GM21515 (cell line): ENCODE data around the gene ANKRD42.
"Not testable (repeated sequence)": the region's sequence is repeated elsewhere in the genome, so short reads cannot be mapped to it uniquely, and the experiment has no call there.

Experiments
- ATAC-seq: cut with Tn5 transposase; IDR thresholded peaks from one replicate; pipeline ENCODE4 v1.9.1; 2021; ENCODE audit not compliant: unreplicated experiment

ANKRD42 gene

DNA sequence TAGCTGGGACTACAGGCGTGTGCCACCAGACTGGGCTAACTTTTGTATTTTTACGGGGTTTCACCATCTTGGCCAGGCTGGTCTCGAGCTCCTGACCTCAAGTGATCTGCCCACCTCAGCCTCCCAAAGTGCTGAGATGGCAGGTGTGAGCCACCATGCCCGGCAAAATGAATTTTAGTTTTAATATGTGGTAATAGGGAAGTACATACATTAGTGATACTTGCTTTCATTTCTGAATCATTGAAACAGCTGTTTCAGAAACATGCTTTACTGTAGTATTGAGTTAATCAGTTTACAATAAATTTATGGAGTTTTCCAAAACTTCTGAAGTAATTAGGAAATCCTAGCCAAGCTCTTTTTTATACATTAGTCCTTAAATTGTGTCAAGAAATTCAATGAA, 21.0 kb upstream of the ANKRD42 start:
- ATAC-seq = no peak

DNA sequence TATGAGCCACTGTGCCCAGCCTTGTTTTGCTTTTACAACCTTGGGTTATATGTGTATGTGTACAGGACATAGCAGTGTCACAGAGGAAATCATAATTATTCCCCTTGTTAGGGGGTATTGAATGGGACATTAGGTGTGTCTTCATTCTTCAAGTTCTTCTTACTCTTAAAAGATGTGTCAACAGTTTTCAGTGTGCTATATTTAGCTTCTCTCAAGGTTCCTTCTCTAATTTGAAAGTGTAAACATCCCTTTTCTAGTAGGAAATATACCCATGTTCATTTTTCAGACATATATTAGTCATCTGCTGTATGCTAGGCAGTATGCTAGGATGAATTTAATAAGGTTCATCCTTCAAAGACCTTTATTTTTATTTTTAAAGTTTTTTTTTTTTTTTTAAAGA, 19.5 kb upstream of the ANKRD42 start:
- peak; percentile 52 for ATAC-seq

DNA sequence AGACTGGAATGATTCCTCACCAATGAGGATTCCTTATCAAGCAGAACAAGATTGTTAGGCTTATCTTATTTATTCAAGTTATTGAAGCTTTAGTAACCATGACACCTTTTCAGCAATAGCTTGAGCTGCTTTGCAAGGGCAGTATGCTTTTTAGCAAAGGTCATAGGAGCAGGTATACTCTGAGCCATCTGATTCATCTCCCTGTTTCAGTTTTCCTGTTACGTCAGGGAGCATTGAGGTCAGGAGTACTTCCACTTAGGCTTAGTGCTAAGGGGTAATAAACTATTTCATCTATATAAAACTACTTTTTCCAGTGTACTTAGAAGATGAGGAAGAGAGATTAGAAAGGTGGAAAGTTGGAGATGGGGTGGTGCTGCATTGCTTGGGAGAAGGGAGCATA, 17.7 kb upstream of the ANKRD42 start:
- ATAC-seq = no peak

DNA sequence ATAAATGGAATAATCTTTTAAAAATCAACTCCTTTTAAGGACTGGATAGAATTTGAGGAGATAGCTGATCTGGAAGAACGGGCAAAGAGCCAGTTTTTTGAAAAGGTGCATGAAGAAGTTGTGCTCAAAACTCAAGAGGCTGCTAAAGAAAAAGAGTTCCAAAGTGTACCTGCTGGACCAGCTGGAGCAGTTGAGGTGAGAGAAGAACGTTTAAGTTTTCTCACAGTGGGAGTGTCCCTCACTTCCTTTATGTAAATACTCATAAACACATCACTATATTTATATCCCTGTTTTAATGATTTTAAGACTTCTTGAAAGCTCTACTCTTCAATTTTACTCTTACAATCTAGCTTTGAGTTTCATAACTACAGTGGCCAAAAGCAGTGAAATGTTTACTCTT, 11.7 kb upstream of the ANKRD42 start:
- ATAC-seq = no peak

DNA sequence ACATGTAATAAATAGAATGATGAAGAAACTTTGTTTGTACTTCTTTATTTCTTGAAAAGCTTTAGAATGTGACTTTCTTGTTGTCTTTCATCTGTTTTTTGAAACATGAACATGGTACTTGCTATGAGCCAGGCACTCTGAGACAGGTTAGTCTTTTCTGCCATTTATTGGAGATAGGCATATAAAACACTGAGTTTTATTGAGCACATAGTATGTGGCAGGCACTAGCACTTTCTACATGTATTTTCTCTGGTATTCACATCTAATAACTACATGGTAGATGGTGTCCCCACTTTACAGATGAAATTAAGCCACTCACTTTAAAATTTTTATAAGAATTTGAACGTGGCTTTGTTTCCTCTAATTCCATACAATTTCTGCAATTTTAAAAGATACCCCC, 7.7 kb upstream of the ANKRD42 start:
- ATAC-seq = no peak

DNA sequence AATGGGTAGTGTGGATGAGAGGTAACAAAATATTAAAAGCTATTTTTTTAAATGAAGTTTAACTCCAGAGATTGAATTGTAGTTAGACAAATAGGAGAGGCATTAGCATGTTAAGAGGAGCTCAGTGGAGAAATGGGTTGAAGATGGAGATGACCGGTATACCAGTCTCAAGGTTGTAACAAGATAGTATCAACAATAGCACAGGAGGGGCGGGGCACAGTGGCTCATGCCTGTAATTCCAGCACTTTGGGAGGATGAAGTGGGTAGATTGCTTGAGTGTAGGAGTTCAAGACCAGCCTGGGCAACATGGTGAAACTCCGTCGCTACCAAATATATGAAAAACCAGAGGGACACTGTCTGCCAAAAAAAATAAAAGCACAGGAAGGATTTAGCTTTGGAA, 6.0 kb upstream of the ANKRD42 start:
- no peak for ATAC-seq

DNA sequence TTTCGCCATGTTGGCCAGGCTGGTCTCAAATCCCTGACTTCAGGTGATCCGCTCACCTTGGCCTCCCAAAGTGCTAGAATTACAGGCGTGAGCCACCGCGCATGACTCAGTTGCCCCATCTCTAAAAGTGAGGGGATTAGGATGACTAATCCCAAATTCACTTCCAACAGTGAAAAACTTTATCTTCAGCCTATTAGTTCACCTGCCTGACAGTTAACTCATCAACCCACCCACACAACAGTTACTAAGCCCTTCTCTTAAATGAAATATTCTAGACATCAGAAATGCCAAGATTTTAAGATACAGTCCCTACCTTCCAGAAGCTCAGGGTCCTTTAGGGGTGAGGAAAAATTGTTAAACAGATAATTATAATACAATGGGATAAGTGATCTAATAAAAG, 2.0 kb upstream of the ANKRD42 start:
- ATAC-seq = no peak

DNA sequence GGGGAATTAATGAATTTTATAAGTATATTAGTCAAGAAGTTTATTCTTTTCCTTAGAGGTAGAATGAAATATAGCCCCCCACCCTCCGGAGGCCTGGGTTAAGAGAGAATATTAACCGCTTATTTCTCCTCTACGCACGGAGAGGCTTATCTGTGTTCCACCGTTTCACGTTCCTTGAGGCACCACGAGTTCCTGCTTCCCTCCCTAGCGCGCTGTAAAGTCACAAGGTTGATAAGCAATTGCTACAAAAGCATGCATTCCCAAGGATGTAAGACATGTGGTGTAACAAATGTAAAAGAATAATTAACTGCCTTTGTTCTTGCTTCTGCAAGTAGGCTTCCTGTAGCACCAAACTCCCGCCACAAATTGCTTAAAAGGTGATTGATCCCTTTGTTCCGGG, 1.5 kb upstream of the ANKRD42 start:
- no peak for ATAC-seq

DNA sequence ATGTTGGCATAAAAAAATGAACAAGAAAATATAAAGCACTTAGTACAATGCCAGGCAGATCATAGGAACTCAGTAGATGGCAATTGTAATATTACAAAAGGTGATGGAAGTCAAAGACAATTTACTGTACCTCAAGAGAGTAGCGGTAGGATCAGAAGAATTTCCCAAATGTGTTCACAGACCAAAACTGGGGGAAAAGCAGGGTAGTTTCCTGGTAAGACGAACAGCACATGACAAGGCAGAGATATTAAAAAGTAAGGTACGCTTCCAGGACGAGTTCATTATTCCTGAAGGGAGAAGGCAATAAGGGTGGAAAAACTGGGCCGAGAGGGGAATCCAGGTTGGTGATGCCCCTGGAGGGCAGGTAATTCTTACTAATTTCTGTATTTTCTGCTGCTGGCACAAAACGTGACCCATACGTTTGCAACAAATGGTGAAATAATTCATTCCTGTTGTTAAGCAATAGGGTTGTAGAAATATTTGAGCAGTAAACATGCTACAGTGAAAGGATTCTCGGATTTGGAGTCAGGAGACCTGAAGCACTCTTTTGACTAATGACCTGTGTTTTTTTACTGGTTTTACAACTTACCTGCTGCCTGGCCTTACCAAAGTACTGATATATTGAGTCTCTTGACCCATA, 786 bp upstream of the ANKRD42 start:
- ATAC-seq = no peak

DNA sequence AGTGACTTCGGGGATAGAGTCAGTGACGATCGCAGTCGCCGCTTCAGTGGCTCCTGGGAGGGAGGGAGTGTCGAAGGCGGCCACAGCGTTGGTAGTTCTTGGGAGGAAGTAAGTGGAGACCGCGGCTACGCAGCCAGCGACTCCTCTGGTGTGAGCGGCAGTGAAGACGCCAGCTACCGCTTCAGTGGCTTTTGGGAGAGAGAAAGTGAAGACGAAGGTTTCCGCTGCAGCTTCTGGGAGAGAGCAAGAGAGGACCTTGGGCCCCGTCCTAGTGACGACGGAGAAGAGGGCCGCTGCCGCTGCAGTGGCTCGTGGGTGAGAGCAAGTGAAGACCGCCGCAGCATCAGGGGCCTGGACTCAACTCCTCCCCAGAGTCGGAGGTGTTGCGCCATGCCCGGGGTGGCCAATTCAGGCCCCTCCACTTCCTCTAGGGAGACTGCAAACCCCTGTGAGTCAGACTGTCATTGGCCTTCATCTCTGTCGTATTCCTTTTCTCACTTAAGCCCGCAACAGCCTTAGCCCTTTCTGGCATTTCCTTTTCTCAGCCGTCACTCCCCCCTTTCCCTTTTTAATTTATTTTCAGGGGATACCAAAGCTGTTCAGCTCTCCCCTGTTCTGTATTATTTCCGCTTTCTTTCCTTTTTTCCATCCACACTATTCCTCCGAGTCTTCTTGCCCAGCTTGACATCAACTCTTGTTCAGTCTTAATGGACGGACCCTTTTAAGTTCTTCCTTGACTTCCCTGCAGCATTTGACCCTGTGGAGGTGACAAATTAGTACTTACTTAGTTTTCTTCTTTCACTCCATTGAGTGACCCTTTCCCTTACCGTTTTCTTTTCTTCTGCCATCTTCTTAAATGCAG, 1.0 kb downstream of the ANKRD42 start:
- ATAC-seq = peak; percentile 57

DNA sequence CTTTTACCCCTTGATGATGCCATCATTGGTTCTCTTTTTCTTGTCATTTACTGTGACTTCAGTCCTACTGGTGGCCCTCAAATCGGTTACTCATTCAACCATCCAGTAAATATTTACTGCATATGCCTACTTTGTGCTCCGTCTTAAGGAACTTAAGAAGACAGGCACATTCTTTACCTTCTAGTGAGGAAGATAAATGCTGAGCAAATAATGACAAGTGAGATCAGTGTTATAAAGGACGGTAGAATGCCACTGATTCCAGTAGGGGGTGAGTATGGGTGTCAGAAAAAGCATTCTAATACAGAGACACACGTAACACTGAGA, 1.6 kb downstream of the ANKRD42 start:
- no peak for ATAC-seq

DNA sequence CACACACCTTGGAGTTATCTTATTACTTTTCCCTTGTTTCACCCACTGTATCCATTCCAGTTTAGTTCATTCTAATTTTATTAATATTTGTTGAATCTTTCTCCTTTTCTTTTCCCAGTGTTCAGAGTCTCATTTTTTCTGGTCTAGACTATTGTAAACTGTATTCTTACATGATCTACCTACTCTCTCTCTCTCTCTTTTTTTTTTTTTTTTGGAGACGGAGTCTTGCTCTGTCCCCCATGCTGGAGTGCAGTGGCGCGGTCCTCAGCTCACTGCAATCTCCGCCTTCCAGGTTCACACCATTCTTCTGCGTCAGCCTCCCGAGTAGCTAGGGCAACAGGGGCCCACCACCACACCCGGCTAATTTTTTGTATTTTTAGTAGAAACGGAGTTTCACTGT, 2.1 kb downstream of the ANKRD42 start:
- no peak for ATAC-seq

DNA sequence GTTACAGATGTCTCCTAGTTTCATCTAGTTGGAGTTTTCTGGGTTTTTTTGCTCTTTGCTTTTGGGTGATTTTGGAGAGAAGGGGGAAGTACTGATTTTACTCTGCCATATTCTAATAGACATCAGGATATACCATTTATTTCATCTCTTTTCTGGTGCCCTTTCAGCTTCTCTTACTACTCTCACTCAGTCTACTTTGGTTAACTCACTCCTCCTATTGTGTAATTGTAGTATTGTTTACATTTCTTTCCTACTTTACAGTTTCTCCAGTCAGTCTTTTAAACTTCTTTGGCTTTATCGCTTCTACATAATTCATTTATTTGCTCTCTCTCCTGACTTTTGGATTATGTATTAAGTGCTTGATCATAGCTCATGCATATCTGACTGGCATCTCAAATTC, 6.5 kb downstream of the ANKRD42 start:
- ATAC-seq = no peak

DNA sequence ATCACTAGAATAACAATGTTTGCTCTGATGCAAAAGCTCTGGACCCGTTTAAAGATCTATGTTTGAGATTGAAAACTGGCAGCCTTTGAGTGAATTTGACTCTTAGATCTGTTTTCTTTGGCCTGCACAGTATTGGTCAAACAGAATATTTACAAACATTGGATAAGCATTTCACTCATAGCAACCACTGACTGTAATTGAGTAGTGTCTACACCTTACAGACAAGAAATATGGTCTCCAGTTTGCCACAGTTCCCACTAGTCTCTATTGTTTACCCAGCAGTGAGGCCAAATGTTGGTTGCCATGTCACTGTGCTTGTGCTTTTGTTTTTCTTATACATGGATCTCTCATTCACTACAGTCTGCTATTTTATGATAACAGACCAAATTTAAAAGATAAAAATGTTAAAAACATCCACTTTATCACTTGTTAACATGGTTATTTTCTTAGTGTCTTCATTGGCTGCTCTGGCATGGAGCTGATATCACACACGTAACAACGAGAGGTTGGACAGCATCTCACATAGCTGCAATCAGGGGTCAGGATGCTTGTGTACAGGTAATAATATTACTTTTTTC, 12.2 kb downstream of the ANKRD42 start:
- ATAC-seq = no peak

DNA sequence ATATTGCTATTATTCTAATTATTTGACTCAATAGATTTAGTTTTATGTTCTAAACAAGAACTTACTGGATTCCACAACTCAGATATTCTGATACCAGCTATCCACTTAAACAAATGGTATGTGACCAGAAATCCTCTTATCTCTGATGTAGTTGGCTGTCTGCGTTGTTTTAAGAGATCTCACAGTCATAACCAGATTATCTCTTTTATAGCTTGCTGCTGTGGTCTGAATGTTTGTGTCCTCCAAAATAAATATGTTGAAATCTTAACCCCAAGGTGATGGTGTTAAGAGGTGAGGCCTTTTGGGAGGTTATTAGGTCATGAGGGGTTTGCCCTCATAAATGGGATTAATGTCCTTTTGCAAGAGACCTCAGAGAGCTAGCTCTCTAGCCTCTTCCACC, 12.7 kb downstream of the ANKRD42 start:
- ATAC-seq = no peak

DNA sequence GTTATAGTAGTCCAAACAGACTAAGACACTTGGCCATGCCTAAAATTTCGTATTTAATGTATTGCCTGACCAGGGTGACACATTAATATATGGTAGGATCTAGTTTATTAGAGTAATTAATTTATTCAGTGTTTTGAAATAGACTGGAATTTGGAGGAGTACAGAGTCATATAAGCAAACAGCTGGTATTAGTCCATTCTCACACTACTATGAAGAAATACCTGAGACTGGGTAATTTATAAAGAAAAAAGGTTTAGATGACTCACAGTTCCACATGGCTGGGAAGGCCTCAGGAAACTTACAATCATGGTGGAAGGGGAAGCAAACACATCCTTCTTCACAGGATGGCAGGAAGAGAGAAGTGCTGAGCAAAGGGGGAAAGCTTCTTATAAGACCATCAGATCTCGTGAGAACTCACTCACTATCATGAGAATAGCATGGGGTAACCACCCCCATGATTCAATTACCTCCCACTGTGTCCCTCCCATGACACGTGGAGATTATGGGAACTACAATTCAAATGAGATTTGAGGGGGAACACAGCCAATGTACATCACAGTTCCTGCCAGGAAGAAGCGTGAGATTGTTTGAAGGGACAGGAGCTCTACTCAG, 13.4 kb downstream of the ANKRD42 start:
- ATAC-seq = not testable (repeated sequence)

DNA sequence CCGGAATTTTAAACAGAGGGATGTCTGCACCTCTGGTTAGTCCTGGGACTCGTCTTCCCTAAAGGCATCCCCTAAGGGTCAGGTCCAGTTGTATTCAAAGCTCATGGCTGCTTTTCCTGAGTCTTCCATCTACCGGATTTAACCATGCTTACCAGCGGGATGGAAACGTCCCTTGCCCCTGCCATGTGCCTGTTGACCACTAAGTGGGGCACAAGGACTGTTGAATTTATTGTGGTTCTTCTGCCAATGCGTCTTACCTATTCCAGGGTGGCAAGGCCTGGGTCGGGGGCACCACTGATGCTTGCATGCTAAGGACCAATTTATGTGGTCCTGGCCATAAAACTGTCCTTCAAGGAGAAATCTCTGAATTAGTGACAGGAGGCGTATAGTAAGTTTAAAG, 25.6 kb downstream of the ANKRD42 start:
- no peak for ATAC-seq

DNA sequence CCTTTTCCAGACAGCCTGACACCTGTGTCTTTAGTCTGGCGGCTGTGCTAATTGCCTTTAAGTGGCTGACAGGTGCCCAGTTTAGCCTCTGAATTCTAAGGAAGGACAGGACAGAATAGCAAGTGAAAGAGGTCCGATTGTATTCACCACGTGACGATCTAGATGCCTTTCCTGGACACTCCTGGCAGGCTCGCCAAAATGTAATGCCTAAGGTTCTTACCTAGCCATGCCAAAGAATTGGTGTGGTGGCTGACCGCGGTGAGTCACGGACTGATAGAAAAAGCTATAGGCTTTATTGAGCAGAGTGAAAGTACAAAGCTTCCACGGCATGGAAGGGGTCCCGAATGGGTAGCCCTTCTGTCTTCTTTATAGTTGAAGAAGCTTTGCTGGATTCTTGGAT, 26.7 kb downstream of the ANKRD42 start:
- no peak for ATAC-seq

DNA sequence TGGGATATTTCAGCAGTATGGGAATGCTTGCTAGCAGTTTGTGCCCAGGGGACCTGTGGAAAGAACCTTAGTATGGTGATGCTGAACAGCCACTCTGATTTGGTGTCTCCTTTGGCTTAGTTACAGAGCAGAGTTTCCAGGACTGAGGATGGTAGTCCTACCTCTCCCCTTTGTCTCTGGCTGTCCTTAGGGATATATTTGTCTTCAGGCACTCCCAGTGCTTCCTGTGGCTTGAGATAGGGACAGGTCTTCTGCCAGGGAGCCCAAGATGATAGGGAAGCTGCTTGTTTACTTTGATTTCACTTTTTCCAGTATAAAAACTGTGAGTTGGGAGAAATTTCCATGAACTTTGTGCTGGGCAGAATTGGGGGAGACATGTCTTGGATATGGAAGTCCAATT, 28.2 kb downstream of the ANKRD42 start:
- ATAC-seq = no peak

DNA sequence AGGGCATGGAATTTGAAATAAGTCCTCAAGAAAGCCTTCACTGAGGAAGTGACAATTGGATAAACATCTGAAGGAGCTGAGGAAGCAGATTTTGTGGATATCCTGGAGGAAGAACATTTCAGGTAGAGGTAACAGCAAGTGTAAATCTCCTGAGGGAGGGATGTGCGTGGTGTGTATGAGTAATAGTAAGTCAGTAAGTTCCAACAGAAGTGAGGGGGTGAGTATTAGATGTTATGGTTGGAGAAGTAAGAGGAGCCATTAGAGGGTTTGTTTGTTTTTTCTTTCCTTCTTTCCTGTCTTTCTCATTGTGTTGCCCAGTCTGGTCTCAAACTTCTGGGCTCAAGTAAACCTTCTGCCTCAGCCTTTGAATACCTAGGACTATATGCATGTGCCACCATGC, 29.0 kb downstream of the ANKRD42 start:
- ATAC-seq = no peak

DNA sequence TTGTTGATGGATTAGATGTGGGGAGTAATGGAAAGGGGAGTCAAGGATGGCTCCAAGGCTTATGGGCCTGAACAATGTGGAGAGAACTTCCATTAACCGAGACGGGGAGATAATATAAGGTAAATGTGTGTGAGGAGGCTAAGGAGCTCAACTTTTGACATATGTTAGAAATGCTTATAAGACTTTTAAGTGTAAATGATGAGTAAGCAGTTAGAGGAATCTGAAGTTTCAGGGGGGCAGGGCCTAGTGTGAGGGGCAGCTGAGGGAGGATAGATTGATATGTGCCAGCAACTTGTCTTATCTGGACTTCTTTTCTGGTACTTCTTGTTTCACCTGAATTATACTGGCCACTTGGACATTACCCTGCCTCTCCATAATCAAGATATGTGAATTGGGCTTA, 29.9 kb downstream of the ANKRD42 start:
- ATAC-seq = no peak

DNA sequence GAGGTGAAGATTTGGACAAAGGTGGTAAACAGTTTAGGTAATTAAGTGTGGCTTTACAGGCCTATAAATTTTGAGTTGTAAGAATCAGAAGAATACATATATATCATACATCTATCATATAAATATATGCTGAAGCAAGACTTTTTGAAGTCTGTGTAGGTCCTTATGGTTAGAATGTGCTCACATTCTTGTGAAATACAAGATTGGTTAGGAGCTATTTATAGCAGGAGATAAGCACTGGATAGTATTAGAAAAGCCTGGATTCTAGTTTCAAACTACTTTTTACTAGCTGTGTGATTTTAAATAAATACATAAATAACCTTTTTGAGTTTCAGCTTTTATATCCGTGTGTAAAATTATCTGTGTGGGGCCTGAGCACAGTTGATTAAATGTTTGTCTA, 42.3 kb downstream of the ANKRD42 start:
- no peak for ATAC-seq
